Right lobe of liver (tissue), 4 donors: Measurements from ENCODE around the gene GSTA4.

Experiments
- CTCF ChIP-seq, 4 donors: fragments of 200-600 bp in 3 of 4; fragments of 450-650 bp in 1 of 4; IDR thresholded peaks; one replicate each; pipeline versions ENCODE4 v1.5.1 to v1.8.0; 2016 to 2022; ENCODE audit warnings: antibody characterized with exemption in 4 of 4, mild to moderate bottlenecking in 2 of 4
- POLR2A ChIP-seq: fragments of 450-650 bp; IDR thresholded peaks from one replicate; pipeline ENCODE4 v1.6.1; 2017; ENCODE audit warnings: antibody characterized with exemption, mild to moderate bottlenecking
- donor health status: DM: no; HTN: no; CAD: no.
- donor health status: DM: no; HTN: no; CAD: no.
- donor health status: DM: no; HTN: yes; CAD: no.

- TF ChIP-seq CTCF (IDR thresholded peaks at IDR 0.05), result no peak
- no peak for TF ChIP-seq POLR2A
Measured at GRCh38 chr6:53014744-53015143, 19.7 kb upstream of the GSTA4 start.
